Esophagus muscularis mucosa (tissue), 4 donors: ENCODE measurements around the gene ZMYND12. TPM values are rescaled to one million over a fixed set of nuclear protein-coding genes. Genes with fewer than 3 reads are reported as not detected.

Experiments used
- DNase-seq: peaks from one replicate; pipeline ENCODE4 v3.0.0-alpha.2; 2017; ENCODE audit errors: extremely low spot score
- H3K27ac ChIP-seq, 4 donors: fragments of 200-600 bp; sonication (generic); replicated peaks in 1 of 4; 1 replicate in 3 of 4; 2 replicates in 1 of 4; pipeline ENCODE4 v1.5.1; 2016 to 2019; ENCODE audit warnings: mild to moderate bottlenecking in 1 of 4
- H3K27me3 ChIP-seq, 4 donors: fragments of 200-600 bp; sonication (generic); one replicate each; pipeline versions ENCODE4 v1.5.1 to v1.6.0; 2016 to 2019
- H3K36me3 ChIP-seq, 4 donors: fragments of 200-600 bp; sonication (generic); one replicate each; pipeline ENCODE4 v1.5.1; 2016 to 2019
- H3K4me1 ChIP-seq, 4 donors: fragments of 200-600 bp; sonication (generic); one replicate each; pipeline ENCODE4 v1.5.1; 2016 to 2019
- H3K4me3 ChIP-seq, 4 donors: fragments of 200-600 bp; sonication (generic); 1 replicate in 2 of 4; 2 replicates in 2 of 4; pipeline ENCODE4 v1.5.1; 2016 to 2019; ENCODE audit warnings: mild to moderate bottlenecking in 4 of 4, moderate library complexity in 1 of 4
- H3K9me3 ChIP-seq, 4 donors: fragments of 200-600 bp; sonication (generic); 1 replicate in 3 of 4; 2 replicates in 1 of 4; pipeline ENCODE4 v1.5.1; 2016 to 2019
- CTCF ChIP-seq, 3 experiments: fragments of 200-600 bp in 2 of 3; fragments of 450-650 bp in 1 of 3; sonication (generic) in 2 of 3; IDR thresholded peaks; one replicate each; pipeline ENCODE4 v1.5.1; 2017 to 2019; ENCODE audit warnings: antibody characterized with exemption in 3 of 3, mild to moderate bottlenecking in 2 of 3, moderate library complexity in 1 of 3
- EP300 ChIP-seq: sonication (generic); formaldehyde crosslinking; IDR thresholded peaks from one replicate; pipeline ENCODE4 v1.6.1; 2017; ENCODE audit warnings: antibody characterized with exemption
- POLR2A ChIP-seq: fragments of 450-650 bp; IDR thresholded peaks from one replicate; pipeline ENCODE4 v1.6.1; 2017; ENCODE audit warnings: antibody characterized with exemption, moderate library complexity, mild to moderate bottlenecking, low read depth
- POLR2AphosphoS5 ChIP-seq, 2 donors: sonication (generic); formaldehyde crosslinking; IDR thresholded peaks; one replicate each; pipeline ENCODE4 v1.6.1; 2017; ENCODE audit warnings: antibody characterized with exemption in 2 of 2
- WGBS: methylation state at CpG from one replicate; pipeline ENCODE4 v1.1.5; 2018; 5-methylcytosine and 5-hydroxymethylcytosine counted together
- intact Hi-C: fragments of 100-400 bp; cut with DNase I; formaldehyde crosslinking; loops from one replicate; pipeline ENCODE4 v1.15.1; 2023
- total RNA-seq, 4 donors: library from RNA; depleted of rRNA; stranded (reverse); fragments of >200 nt; gene quantifications; one replicate each; pipeline versions ENCODE4 v1.1.0 to v1.2.1, GENCODE V29; 2016

Gene ZMYND12
- total RNA-seq, 4 donors from 2014 or later = 0.23 to 1.7 (median 0.78) TPM; not detected in 1

- intact Hi-C loops = loop anchor here (10.0 kb wide), 1 partner anchor 222 kb away; the partner anchor contains the start of gene YBX1
- under 1% methylated on average over 46 of the region's 59 CpGs for WGBS
Measured at GRCh38 chr1:42462828-42463763, 7.3 kb upstream of the ZMYND12 start, which contains the start of gene CCDC30. CCDC30 (plus strand) TSS chr1:42463286; CDS start chr1:42480552, 17,266 bp downstream.

GRCh38 chr1:42461196-42461595 is 5.4 kb upstream of the ZMYND12 start:
- no peak overlapping the region for H3K4me3 ChIP-seq
- peaks cover 27 to 36% (median 32%) of the 10 kb centered on the region in 4 donors for H3K4me1 ChIP-seq
- H3K27ac ChIP-seq = no peak overlapping the region
- 85% methylated on average over 2 of the region's 2 CpGs for WGBS
- DNase-seq = no peak
- peaks cover 0 to 31% (median 25%) of the 10 kb centered on the region in 4 donors for H3K36me3 ChIP-seq
- no peaks in the 10 kb centered on the region for H3K9me3 ChIP-seq
- intact Hi-C loops = loop anchor here (10.0 kb wide), 1 partner anchor 224 kb away; the partner anchor contains the start of gene YBX1
- no peak for TF ChIP-seq EP300
- TF ChIP-seq CTCF (IDR thresholded peaks at IDR 0.05) = no peak
- TF ChIP-seq POLR2A = no peak
- no peak for TF ChIP-seq POLR2AphosphoS5 (IDR thresholded peaks at IDR 0.05)
- no peaks in the 10 kb centered on the region for H3K27me3 ChIP-seq

More at GRCh38 chr1:42462828-42463763, 7.3 kb upstream of the ZMYND12 start, which contains the start of gene CCDC30:
- H3K4me1 ChIP-seq = peaks cover 14 to 22% (median 18%) of the 10 kb centered on the region in 4 donors
- peaks cover 0 to 28% (median 25%) of the 10 kb centered on the region in 4 donors for H3K36me3 ChIP-seq
- H3K9me3 ChIP-seq = no peaks in the 10 kb centered on the region
- TF ChIP-seq POLR2A = no peak
- no peak for TF ChIP-seq CTCF (IDR thresholded peaks at IDR 0.05)
- no peak for TF ChIP-seq EP300
- TF ChIP-seq POLR2AphosphoS5 (IDR thresholded peaks at IDR 0.05) = peak; percentile 57 to 74
- no peaks in the 10 kb centered on the region for H3K27me3 ChIP-seq
- H3K4me3 ChIP-seq = peak within 1 kb of the TSS; percentile 68 to 82 (median 78)
- DNase-seq = peak; percentile 99
- H3K27ac ChIP-seq = peak within 1 kb of the TSS; percentile 13 to 69 (median 32)

GRCh38 chr1:42456754-42457089 is 900 bp upstream of the ZMYND12 start:
- WGBS = 7% methylated on average over 5 of the region's 23 CpGs
- no peak for DNase-seq
- peak overlapping the region; percentile 73 to 95 (median 88) for H3K4me3 ChIP-seq
- H3K27me3 ChIP-seq = no peaks in the 10 kb centered on the region
- TF ChIP-seq POLR2AphosphoS5 (IDR thresholded peaks at IDR 0.05) = no peak
- no peak for TF ChIP-seq CTCF (IDR thresholded peaks at IDR 0.05)
- TF ChIP-seq POLR2A = no peak
- TF ChIP-seq EP300 = no peak
- peak overlapping the region; percentile 86 to 93 (median 90) for H3K27ac ChIP-seq
- no peaks in the 10 kb centered on the region for H3K9me3 ChIP-seq
- H3K36me3 ChIP-seq = peaks cover 0 to 31% (median 25%) of the 10 kb centered on the region in 4 donors
- intact Hi-C loops = loop anchor here (5.0 to 10.0 kb wide), 3 partner anchors 74 to 282 kb away; partner anchors contain the start of genes FOXJ3 and RIMKLA
- H3K4me1 ChIP-seq = peaks cover 14 to 25% (median 24%) of the 10 kb centered on the region in 4 donors

GRCh38 chr1:42454403-42454802 is 1.4 kb downstream of the ZMYND12 start:
- H3K4me1 ChIP-seq = peaks cover 14 to 25% (median 24%) of the 10 kb centered on the region in 4 donors
- no peak for DNase-seq
- no peaks in the 10 kb centered on the region for H3K27me3 ChIP-seq
- no peak for TF ChIP-seq POLR2A
- no peak for TF ChIP-seq POLR2AphosphoS5 (IDR thresholded peaks at IDR 0.05)
- no peak for TF ChIP-seq EP300
- TF ChIP-seq CTCF (IDR thresholded peaks at IDR 0.05) = no peak
- H3K27ac ChIP-seq = no peak overlapping the region
- peaks cover 0 to 15% (median 11%) of the 10 kb centered on the region in 4 donors for H3K36me3 ChIP-seq
- intact Hi-C loops = loop anchor here (10.0 kb wide), 1 partner anchor 280 kb away; no protein-coding TSS in a partner anchor
- H3K9me3 ChIP-seq = no peaks in the 10 kb centered on the region
- H3K4me3 ChIP-seq = no peak overlapping the region
- 97% methylated on average over 5 of the region's 5 CpGs for WGBS
